ENCODE measurements around the gene POLDIP2. TPM values are rescaled to one million over a fixed set of nuclear protein-coding genes. Genes with fewer than 3 reads are reported as not detected.

The POLDIP2 gene
- total and polyA plus RNA-seq, 7 donors = 172 to 299 (median 196) TPM

- no peak overlapping the region for H3K27ac ChIP-seq
- ATAC-seq (peak; percentile 8 to 31 (median 24)), DNase-seq (peak in 1 of 2 donors; percentile 42)
- no peaks in the 10 kb centered on the region for H3K9me3 ChIP-seq
- no peak for TF ChIP-seq CTCF (IDR thresholded peaks at IDR 0.05)
- intact Hi-C loops (cut with DNase I) = no loop called here
- 6 to 17% (median 9%) methylated on average over 35 to 53 of the region's 53 CpGs for WGBS, 3 donors
- peaks cover 12% of the 10 kb centered on the region for H3K4me1 ChIP-seq
- H3K36me3 ChIP-seq (ENCODE audit: insufficient read depth in 1 of 2, low read depth in 1 of 2) = no peaks in the 10 kb centered on the region
- peak overlapping the region; percentile 73 for H3K4me3 ChIP-seq
- no peaks in the 10 kb centered on the region for H3K27me3 ChIP-seq (ENCODE audit: insufficient read depth in 3 of 3, low read length in 2 of 3)
These were observed 15.0 kb upstream of the POLDIP2 start for GRCh38 chr17:28372203-28372944.

- no peaks in the 10 kb centered on the region for H3K36me3 ChIP-seq (ENCODE audit: insufficient read depth in 1 of 2, low read depth in 1 of 2)
- intact Hi-C loops (cut with DNase I) = no loop called here
- DNase-seq (peak; percentile 86 to 89), ATAC-seq (peak; percentile 70 to 85 (median 76))
- H3K4me1 ChIP-seq = peaks cover 12% of the 10 kb centered on the region
- peak within 1 kb of the TSS; percentile 73 for H3K4me3 ChIP-seq
- no peaks in the 10 kb centered on the region for H3K27me3 ChIP-seq (ENCODE audit: insufficient read depth in 3 of 3, low read length in 2 of 3)
- peak within 1 kb of the TSS; percentile 38 for H3K27ac ChIP-seq
- TF ChIP-seq CTCF (IDR thresholded peaks at IDR 0.05) = no peak
- H3K9me3 ChIP-seq = no peaks in the 10 kb centered on the region
- 1% methylated on average over 60 to 80 of the region's 80 CpGs for WGBS, 3 donors
These were observed 14.2 kb upstream of the POLDIP2 start, which contains the start of gene SARM1 for GRCh38 chr17:28371245-28372202. Gene SARM1, plus strand, starts transcription at chr17:28371694. Its CDS starts 339 bp downstream, at chr17:28372033.

GRCh38 chr17:28370744-28371103 lies 13.4 kb upstream of the POLDIP2 start:
- WGBS, 3 donors = 64 to 77% (median 73%) methylated on average over 1 of the region's 1 CpG

More at GRCh38 chr17:28370744-28371103, 13.4 kb upstream of the POLDIP2 start:
- ATAC-seq = no peak
- Histone ChIP-seq H3K4me1 (peaks cover 12% of the 10 kb centered on the region), H3K36me3 (ENCODE audit: insufficient read depth in 1 of 2, low read depth in 1 of 2) (peaks cover 0 to 3% of the 10 kb centered on the region in 2 donors), H3K27me3 (ENCODE audit: insufficient read depth in 3 of 3, low read length in 2 of 3) (no peaks in the 10 kb centered on the region), H3K4me3 (peak overlapping the region; percentile 73), H3K9me3 (no peaks in the 10 kb centered on the region), H3K27ac (peak overlapping the region; percentile 38)
- intact Hi-C loops (cut with DNase I) = no loop called here
- TF ChIP-seq CTCF (IDR thresholded peaks at IDR 0.05) = no peak
- no peak for DNase-seq

All from psoas muscle (tissue), 8 donors.